Parathyroid adenoma (tissue), 2 donors: ENCODE measurements around the gene AHDC1.

Source experiments
- H2AFZ ChIP-seq: fragments of 300-600 bp; sonication (generic); one replicate; pipeline ENCODE4 v1.7.0; 2017; ENCODE audit warnings: antibody characterized with exemption, mild to moderate bottlenecking
- H3K27ac ChIP-seq: fragments of 300-600 bp; sonication (generic); one replicate; pipeline ENCODE4 v1.7.0; 2017
- H3K27me3 ChIP-seq: fragments of 300-600 bp; sonication (generic); one replicate; pipeline ENCODE4 v1.7.0; 2017; ENCODE audit warnings: low read length; ENCODE audit not compliant: control insufficient read depth, insufficient read depth
- H3K36me3 ChIP-seq: fragments of 300-600 bp; sonication (generic); one replicate; pipeline ENCODE4 v1.7.0; 2017; ENCODE audit warnings: low read length; ENCODE audit not compliant: control insufficient read depth, insufficient read depth
- H3K4me1 ChIP-seq: fragments of 300-600 bp; sonication (generic); one replicate; pipeline ENCODE4 v1.7.0; 2017; ENCODE audit warnings: control low read depth
- H3K4me2 ChIP-seq: fragments of 300-600 bp; sonication (generic); one replicate; pipeline ENCODE4 v1.7.0; 2017; ENCODE audit warnings: low read length
- H3K4me3 ChIP-seq: fragments of 300-600 bp; sonication (generic); one replicate; pipeline ENCODE4 v1.7.0; 2017; ENCODE audit warnings: low read depth, low read length
- H3K79me2 ChIP-seq: fragments of 300-600 bp; sonication (generic); one replicate; pipeline ENCODE4 v1.7.0; 2017; ENCODE audit warnings: control low read depth
- H3K9ac ChIP-seq: fragments of 300-600 bp; sonication (generic); one replicate; pipeline ENCODE4 v1.7.0; 2017; ENCODE audit warnings: mild to moderate bottlenecking
- H3K9me3 ChIP-seq: fragments of 300-600 bp; sonication (generic); one replicate; pipeline ENCODE4 v1.7.0; 2017; ENCODE audit warnings: low read length; ENCODE audit not compliant: control insufficient read depth
- TF ChIP-seq, protein P1 (sequence below): fragments of 300-600 bp; sonication (generic); IDR thresholded peaks from one replicate; pipeline ENCODE4 v1.7.0; 2017; ENCODE audit warnings: antibody characterized with exemption, mild to moderate bottlenecking
- donor health status: primary hyperparathyroidism.

The AHDC1 gene

DNA sequence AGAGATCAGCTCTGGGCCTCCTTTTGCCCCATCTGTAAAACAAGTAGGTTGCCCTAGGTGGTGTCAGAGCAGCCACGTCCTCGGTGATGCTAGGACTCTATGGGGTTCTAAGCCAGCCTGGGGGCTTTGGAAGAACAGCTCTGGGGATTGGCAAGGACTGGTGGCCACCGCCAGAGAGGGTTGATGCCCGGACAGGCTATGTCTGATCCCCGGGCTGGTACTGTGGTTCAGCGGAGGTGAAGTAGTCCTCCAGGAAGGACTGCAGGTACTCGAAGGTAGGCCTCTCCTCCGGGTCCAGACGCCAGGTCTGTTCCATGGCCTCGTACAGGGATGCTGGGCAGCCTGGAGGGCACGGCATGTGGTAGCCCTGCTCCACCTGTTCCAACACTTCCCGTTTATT lies 8.8 kb upstream of the AHDC1 start:
- Histone ChIP-seq H3K27me3 (no peaks in the 10 kb centered on the region), H3K4me3 (no peak overlapping the region), H2AFZ (no peak overlapping the region), H3K4me2 (no peak overlapping the region), H3K9me3 (no peaks in the 10 kb centered on the region), H3K27ac (no peak overlapping the region), H3K79me2 (no peaks in the 10 kb centered on the region), H3K36me3 (no peaks in the 10 kb centered on the region), H3K4me1 (no peaks in the 10 kb centered on the region), H3K9ac (no peak overlapping the region)
- TF ChIP-seq, protein P1, sequence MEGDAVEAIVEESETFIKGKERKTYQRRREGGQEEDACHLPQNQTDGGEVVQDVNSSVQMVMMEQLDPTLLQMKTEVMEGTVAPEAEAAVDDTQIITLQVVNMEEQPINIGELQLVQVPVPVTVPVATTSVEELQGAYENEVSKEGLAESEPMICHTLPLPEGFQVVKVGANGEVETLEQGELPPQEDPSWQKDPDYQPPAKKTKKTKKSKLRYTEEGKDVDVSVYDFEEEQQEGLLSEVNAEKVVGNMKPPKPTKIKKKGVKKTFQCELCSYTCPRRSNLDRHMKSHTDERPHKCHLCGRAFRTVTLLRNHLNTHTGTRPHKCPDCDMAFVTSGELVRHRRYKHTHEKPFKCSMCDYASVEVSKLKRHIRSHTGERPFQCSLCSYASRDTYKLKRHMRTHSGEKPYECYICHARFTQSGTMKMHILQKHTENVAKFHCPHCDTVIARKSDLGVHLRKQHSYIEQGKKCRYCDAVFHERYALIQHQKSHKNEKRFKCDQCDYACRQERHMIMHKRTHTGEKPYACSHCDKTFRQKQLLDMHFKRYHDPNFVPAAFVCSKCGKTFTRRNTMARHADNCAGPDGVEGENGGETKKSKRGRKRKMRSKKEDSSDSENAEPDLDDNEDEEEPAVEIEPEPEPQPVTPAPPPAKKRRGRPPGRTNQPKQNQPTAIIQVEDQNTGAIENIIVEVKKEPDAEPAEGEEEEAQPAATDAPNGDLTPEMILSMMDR, result no peak

DNA sequence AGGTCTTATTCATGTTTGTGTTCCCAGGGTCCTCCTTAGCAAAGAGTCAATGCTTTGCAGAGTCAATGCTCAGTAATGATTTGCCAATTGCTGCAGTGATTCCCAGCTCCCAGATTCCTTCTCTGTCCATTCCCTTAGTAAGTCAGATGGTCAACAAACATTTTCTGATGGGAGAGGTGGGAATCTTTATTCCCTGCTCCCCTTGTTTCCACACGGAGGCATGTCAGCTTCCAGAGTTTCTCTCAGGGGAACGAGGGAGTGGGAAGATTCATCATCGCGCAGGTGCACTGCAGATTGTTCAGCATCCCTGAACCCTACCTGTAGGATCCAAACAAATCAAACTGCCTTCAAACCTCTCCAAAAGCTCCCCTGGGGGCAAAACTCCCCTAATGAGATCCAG lies 7.5 kb upstream of the AHDC1 start:
- Histone ChIP-seq H3K27ac (no peak overlapping the region), H3K36me3 (no peaks in the 10 kb centered on the region), H3K27me3 (no peaks in the 10 kb centered on the region), H3K4me1 (no peaks in the 10 kb centered on the region), H3K4me2 (no peak overlapping the region), H3K4me3 (no peak overlapping the region), H3K9me3 (no peaks in the 10 kb centered on the region), H2AFZ (no peak overlapping the region), H3K9ac (no peak overlapping the region), H3K79me2 (no peaks in the 10 kb centered on the region)
- TF ChIP-seq, protein P1, result no peak

DNA sequence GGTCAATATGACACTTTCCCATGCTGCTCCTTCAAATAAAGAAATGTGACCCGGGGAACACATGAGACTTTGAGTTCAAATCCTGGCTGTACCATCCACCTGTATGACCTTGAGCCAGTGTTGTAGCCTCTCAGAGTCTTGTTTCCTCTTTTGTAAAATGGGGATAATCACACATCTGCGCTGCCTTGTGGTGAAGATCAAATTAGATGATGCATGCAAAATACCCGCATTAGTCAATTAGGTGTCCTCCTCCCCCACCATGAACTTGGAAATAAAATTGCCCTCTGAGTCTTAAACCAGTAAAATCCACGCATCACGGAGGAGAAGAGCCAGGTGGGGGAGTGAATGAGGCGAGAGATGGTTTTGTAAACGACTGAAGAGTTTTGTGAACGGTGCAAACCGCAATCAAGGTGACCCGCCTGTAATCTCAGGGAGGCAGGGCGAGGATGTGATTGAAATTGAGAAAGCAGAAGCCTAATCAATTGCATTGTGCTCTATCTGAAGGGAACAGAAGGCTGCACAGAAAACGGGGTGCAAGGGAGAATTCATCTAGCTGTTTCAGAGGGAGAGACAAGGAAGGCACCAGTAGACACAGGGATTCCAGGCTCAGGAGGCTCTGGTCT lies 5.8 kb upstream of the AHDC1 start:
- Histone ChIP-seq H2AFZ (no peak overlapping the region), H3K79me2 (no peaks in the 10 kb centered on the region), H3K4me3 (no peak overlapping the region), H3K9me3 (no peaks in the 10 kb centered on the region), H3K4me2 (peak overlapping the region; percentile 36), H3K27me3 (no peaks in the 10 kb centered on the region), H3K9ac (no peak overlapping the region), H3K4me1 (no peaks in the 10 kb centered on the region), H3K27ac (no peak overlapping the region), H3K36me3 (no peaks in the 10 kb centered on the region)
- TF ChIP-seq, protein P1, result no peak

DNA sequence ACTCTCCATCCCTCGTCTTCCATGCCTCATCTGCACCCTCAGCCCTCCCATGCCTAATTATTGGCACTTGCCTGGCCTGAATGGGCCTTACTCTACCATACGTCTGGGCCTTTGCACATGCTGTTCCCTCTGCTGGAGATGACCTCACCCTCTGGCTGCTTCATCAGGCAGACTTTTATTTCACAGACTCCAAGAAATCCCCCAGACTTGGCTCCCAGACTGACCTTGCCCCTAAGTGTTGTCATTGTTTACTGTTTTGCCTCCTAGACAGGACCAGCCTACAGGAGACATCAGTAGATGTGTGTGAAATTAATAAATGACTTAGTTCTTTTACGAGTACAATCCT lies 5.2 kb upstream of the AHDC1 start:
- TF ChIP-seq, protein P1, result no peak
- H3K27ac ChIP-seq, result no peak overlapping the region

DNA sequence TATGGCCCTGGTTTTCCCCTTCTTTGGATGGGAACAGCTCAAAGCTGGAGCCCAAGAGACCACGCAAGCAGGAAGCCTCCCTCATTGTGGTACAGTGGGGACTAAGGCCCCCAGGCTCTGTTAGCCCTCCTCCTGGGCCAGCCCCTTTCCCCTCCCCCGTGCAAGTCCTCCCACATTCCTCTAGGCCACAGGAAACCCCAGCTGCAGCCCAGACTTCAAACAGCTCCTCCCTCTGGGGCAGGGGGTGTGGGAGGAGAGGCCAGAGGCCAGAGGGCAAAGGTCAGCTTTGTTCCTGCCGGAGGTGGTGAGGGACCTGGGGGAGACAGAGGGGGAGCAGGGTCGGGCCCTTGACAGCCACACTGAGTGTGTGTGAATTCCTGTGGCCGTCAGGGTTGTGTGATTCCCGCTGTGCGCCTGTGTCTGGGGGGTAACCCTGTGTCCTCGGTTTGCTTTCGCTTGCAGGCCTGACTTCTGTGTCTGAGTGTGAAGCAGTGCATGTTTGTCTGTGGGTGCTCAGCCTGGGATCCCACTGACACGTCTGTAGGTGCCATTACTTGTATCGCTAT lies 3.4 kb upstream of the AHDC1 start:
- TF ChIP-seq, protein P1, result no peak
- no peaks in the 10 kb centered on the region for H3K36me3 ChIP-seq
- no peak overlapping the region for H3K4me2 ChIP-seq
- H3K9me3 ChIP-seq, result no peaks in the 10 kb centered on the region
- no peak overlapping the region for H3K27ac ChIP-seq
- H3K4me3 ChIP-seq, result no peak overlapping the region
- no peaks in the 10 kb centered on the region for H3K4me1 ChIP-seq
- H3K9ac ChIP-seq, result no peak overlapping the region
- no peaks in the 10 kb centered on the region for H3K27me3 ChIP-seq
- no peaks in the 10 kb centered on the region for H3K79me2 ChIP-seq
- no peak overlapping the region for H2AFZ ChIP-seq

More for the DNA sequence above, 5.2 kb upstream of the AHDC1 start:
- no peak overlapping the region for H3K9ac ChIP-seq
- no peaks in the 10 kb centered on the region for H3K9me3 ChIP-seq
- no peaks in the 10 kb centered on the region for H3K4me1 ChIP-seq
- H3K36me3 ChIP-seq, result no peaks in the 10 kb centered on the region
- no peak overlapping the region for H2AFZ ChIP-seq
- no peaks in the 10 kb centered on the region for H3K79me2 ChIP-seq
- peak overlapping the region; percentile 36 for H3K4me2 ChIP-seq
- H3K27me3 ChIP-seq, result no peaks in the 10 kb centered on the region
- H3K4me3 ChIP-seq, result no peak overlapping the region
